Jurkat, Clone E6-1 (cell line): ENCODE results near the gene KLHL2.
"Not testable (repeated sequence)": the region's sequence is repeated elsewhere in the genome, so short reads cannot be mapped to it uniquely, and the experiment has no call there.

ENCODE experiments used
- DNase-seq: peaks from one replicate; pipeline ENCODE4 v3.0.0-alpha.2; 2011; ENCODE audit warnings: low read depth, low spot score
- H3K4me3 ChIP-seq: 2 replicates; pipeline ENCODE4 v1.5.1; 2011; ENCODE audit warnings: mild to moderate bottlenecking, low read length, control low read depth, moderate library complexity

KLHL2 gene

GRCh38 chr4:165312506-165312905, 105.1 kb downstream of the KLHL2 start:
- H3K4me3 ChIP-seq = no peak overlapping the region
- DNase-seq = no peak

- H3K4me3 ChIP-seq = no peak overlapping the region
- no peak for DNase-seq
Measured at GRCh38 chr4:165319030-165319429, 111.7 kb downstream of the KLHL2 start.

- DNase-seq = no peak
- no peak overlapping the region for H3K4me3 ChIP-seq
Measured at GRCh38 chr4:165319509-165319908, 112.1 kb downstream of the KLHL2 start.

- DNase-seq = no peak
- no peak overlapping the region for H3K4me3 ChIP-seq
Measured at GRCh38 chr4:165324236-165324917, 117.0 kb downstream of the KLHL2 start.

DNA sequence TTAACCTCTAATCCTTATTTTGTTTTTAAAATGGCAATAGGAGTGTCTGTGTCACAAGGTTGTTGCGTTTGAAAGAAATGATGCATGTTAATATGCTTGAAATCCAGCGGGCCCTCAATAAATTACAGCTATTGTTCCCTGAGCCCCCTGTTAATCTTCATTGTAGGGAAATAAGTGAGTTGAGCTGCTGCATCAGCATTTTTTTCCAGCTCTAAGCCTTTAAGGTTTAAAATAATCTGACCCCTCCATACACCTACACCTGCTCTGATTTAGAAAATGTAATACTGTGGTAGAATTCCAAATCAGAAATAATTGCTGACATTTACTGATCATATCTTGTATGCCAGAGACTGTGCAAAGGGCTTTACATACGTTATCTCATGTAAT, 117.5 kb downstream of the KLHL2 start:
- no peak for DNase-seq
- no peak overlapping the region for H3K4me3 ChIP-seq

GRCh38 chr4:165325732-165326512, 118.6 kb downstream of the KLHL2 start:
- DNase-seq = peak; percentile 16
- no peak overlapping the region; the same call in 1 of the 2 replicates for H3K4me3 ChIP-seq

DNA sequence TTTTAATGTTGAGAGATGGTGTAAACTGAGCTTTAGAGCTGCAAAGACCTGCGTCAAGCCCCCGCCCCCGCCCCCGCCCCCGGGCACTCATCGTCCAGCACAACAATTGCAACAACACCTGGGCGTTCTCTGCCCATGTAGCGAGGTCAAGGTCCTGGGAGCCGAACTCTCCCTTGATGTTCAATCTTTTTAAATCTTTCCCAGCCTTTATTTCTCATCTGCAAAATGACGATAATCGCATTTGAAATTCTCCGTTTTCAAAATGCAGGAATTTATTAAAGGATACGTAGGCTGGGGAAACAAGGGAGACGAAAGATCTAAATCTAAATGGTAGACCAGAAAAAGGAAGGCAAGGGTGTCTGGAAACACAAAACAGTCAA, 119.5 kb downstream of the KLHL2 start:
- H3K4me3 ChIP-seq = peak overlapping the region; percentile 78
- DNase-seq = no peak

- DNase-seq = peak; percentile 97
- H3K4me3 ChIP-seq = peak within 1 kb of the TSS; percentile 100
Measured at GRCh38 chr4:165327211-165328100, 120.1 kb downstream of the KLHL2 start, which contains the start of gene MSMO1. MSMO1 (plus strand) TSS chr4:165327669; CDS start chr4:165333371, 5,702 bp downstream.

- H3K4me3 ChIP-seq = peak overlapping the region; percentile 100
- DNase-seq = no peak
Measured at GRCh38 chr4:165328101-165328425, 120.7 kb downstream of the KLHL2 start.

DNA sequence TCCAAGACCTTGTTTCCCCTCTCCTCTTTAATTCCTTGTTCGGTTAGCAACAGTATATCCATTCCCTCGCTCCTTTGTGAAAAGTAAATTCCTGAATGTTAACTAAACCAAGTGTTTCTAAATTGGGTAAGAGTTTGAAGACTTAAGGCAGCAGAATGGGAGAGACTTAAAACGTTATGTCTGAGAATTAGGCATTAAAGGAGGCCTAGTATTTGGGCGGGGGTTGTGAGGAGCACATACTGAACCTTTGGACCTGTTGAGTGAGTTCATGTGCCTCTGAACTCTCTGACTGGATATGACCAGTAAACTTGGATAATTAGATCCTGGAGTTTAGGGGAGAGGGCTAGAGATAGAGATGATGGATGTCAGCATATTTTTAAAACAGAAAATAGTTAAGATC, 121.3 kb downstream of the KLHL2 start:
- peak overlapping the region; percentile 100 for H3K4me3 ChIP-seq
- DNase-seq = no peak

GRCh38 chr4:165330071-165330470, 122.7 kb downstream of the KLHL2 start:
- no peak for DNase-seq
- no peak overlapping the region; the same call in 1 of the 2 replicates for H3K4me3 ChIP-seq

- no peak for DNase-seq
- H3K4me3 ChIP-seq = no peak overlapping the region
Measured at GRCh38 chr4:165330666-165331065, 123.3 kb downstream of the KLHL2 start.

DNA sequence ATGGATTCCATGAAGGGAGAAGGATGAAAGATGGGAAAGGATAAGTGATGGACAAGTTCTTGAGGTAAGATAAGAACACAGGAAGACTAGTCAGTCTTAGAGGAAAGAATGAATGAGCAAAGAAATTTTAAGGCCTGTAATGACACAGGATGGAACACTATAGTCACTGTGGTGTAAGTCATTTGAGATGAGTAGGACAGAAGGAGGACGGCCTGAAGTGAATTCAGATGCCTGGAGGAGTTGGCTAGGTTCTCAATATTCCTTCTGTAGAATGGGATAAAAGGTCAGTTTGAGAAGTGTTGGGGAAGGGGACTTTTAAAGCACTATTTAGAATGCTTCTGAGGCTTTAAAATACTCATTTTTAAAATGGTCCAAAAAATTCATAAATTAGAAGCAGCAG, 124.0 kb downstream of the KLHL2 start:
- DNase-seq = no peak
- no peak overlapping the region for H3K4me3 ChIP-seq

DNA sequence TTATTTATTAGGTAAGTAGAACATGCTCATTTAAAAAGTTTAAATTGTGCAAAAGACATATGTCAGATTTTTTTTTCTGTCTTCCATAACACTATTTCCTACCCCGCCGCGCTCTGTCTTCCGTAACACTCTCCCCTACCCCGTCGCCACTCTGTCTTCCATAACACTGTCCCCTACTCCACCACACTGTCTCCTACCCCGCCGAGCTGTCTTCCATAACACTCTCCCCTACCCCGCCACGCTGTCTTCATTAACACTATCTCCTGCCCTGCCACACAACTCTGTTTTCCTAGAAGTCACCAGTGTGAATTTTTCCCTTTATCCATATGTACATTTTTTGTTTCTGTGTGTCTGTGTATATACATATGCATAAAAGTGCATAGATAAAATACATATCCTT, 124.5 kb downstream of the KLHL2 start:
- H3K4me3 ChIP-seq = no peak overlapping the region
- DNase-seq = no peak

- no peak overlapping the region for H3K4me3 ChIP-seq
- no peak for DNase-seq
Measured at GRCh38 chr4:165332502-165332901, 125.1 kb downstream of the KLHL2 start.

DNA sequence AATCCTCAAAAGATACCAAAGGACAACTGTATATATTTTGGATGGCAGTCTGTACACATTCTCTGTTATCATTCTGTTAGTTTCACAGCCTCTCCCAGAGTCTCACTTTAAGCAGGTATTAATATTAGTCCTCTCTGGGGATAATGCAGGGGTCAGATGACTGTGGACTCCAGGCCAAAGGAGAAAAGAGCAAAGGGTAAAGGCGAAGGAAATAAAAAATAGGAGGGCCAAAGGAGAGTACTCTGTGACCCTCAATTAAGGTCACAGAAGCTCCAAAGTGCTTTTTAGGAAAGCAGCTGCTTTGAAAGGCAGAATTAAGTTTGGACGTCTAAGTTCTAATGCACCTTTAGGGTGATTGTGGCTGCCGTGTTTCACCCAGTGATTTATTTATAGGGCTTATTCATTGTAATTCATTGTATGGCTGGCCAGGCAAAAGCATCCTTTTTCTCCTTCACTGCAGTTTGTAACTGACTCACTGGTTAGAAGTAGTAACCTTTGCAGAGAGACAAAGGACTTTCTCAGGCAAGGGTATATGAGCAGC, 127.9 kb downstream of the KLHL2 start:
- no peak for DNase-seq
- H3K4me3 ChIP-seq = no peak overlapping the region

- DNase-seq = no peak
- H3K4me3 ChIP-seq = no peak overlapping the region
Measured at GRCh38 chr4:165336743-165337142, 129.4 kb downstream of the KLHL2 start.

DNA sequence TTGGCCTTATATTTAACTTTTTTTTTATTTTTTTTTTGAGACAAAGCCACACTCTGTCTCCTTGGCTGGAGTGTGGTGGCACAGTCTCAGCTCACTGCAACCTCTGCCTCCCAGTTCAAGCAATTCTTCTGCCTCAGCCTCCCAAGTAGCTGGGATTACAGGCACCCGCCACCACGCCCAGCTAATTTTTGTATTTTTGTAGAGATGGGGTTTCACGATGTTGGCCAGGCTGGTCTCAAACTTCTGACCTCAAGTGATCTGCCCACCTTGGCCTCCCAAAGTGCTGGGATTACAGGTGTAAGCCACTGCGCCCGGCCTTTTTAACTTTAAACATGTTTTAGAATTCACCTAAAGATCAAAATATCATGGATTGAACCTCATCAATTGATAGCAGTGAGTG, 135.0 kb downstream of the KLHL2 start:
- not testable (repeated sequence) for H3K4me3 ChIP-seq, DNase-seq

DNA sequence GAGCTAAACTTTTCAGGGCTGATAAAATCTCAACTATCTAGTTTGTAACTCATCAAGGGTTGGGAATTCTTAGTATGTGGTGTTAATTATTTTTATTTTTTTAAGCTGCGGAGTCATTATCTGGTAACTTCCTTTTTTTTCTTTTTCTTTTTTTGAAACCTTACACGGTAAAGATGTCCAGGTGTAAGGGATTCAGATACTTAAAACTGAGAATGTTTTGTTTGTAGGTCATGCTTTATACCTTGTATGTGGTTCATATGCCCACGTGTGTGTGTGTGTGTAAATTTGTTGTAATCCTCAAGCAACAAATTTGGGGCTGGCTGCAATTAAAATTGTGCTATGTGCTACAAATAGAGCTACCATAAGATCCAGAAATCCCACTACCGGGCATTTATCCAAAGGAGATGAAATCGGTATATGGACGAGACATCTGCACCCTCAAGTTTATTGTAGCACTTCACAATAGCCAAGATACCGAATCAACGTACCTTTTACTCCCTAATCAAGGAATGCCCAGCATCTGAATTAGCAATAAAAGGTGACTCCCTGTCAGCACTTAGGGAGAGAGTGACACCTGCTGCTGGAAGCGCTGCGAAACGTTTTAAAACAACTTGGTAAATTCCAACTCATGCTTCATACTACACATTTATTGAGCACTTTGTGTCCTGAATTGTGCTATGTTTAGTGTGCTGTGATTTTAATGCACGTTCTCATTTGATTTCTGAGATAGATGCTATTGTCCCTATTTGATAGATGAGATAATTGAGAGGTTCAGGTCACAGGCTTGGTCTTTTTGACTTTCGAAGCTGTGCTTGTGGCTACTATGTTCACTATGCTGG, 136.2 kb downstream of the KLHL2 start:
- no peak for DNase-seq
- no peak overlapping the region for H3K4me3 ChIP-seq
